ENCODE measurements around the gene MBOAT1. TPM values are rescaled to one million over a fixed set of nuclear protein-coding genes. Genes with fewer than 3 reads are reported as not detected.
"Not testable (repeated sequence)": the region's sequence is repeated elsewhere in the genome, so short reads cannot be mapped to it uniquely, and the experiment has no call there.

MBOAT1 gene, protein sequence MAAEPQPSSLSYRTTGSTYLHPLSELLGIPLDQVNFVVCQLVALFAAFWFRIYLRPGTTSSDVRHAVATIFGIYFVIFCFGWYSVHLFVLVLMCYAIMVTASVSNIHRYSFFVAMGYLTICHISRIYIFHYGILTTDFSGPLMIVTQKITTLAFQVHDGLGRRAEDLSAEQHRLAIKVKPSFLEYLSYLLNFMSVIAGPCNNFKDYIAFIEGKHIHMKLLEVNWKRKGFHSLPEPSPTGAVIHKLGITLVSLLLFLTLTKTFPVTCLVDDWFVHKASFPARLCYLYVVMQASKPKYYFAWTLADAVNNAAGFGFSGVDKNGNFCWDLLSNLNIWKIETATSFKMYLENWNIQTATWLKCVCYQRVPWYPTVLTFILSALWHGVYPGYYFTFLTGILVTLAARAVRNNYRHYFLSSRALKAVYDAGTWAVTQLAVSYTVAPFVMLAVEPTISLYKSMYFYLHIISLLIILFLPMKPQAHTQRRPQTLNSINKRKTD
- 10 to 100 TPM; 25.5 to 27.1 TPM for total RNA-seq

DNA sequence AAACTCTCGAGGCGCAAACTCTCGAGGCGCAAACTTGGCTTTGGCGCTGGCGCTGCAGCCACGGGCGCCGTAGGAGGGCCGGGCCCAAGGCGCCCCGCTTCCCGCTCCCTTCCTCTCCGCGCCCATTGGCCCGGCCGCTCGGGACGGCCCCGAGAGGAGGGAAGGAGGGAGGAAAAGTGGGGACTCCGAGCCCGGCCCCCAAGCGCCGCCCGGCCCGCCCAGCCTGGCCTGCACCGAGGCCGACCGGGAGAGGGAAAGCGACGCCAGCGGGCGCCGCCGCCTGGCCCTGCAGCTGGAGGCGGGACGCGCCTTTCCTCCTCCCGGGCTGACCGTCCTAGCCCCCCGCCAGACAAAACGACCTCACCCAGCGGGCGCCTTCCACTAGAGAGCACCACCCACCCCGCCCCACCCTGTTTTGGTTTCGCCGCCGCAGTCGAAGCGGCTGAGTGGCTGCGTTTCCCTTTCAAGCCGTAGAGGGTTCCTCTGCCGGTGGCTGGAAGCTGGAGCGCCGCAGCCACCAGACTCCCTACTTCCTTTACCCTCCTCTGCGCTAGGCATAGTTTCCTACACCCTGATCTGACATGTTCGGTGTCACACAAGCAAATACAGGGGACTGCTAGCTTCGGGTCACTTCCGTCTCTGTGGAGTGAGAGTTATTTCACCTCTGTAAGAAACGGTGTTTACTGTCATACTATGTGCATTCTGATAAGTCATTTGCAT is at the start of gene MBOAT1:
TSS of gene MBOAT1 (minus strand) at position 78 of the 720 bp plus-strand sequence. CDS start 235 bp downstream, outside the sequence.
- Mint-ChIP-seq H3K4me3 (peak within 1 kb of the TSS; percentile 93), H3K4me1 (peaks cover 47% of the 10 kb centered on the region), H3K36me3 (ENCODE audit: low read depth) (peaks cover 3% of the 10 kb centered on the region), H3K9me3 (no peaks in the 10 kb centered on the region), H3K27me3 (no peaks in the 10 kb centered on the region), H3K27ac (peak within 1 kb of the TSS; percentile 95)
- DNase-seq, result peak; percentile 79
- ChIA-PET POLR2A (interaction anchor here (0.7 to 4.2 kb wide), 15 partner anchors 10 to 323 kb away, joined by 3 to 42 read pairs (median 4); partner anchors contain the start of genes CDKAL1 and E2F3), CTCF (interaction anchor here (0.7 to 3.2 kb wide), 10 partner anchors 9 to 322 kb away, joined by 3 to 18 read pairs (median 4); partner anchors contain the start of gene CDKAL1)

DNA sequence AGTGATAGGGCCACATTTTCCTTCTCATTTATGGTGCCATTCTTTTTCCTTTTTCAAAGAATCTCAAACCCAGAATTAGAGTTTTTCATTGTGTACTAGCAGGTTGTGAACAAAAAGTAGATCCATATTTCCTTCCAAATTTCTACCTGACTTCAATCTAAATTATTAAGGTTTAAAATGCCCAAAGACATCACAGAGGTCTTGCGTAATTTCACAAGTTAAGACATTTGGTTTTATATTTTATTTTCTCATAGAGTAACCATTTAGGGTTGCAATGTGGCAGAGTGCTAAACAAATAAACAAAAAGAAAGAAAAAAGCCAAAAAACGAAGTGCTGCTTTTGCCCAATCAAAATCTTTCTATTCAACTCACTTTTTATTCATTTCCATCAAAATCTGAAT is 49.4 kb upstream of the MBOAT1 start:
- ChIA-PET POLR2A (no interaction called here), CTCF (interaction anchor here (1.3 to 1.7 kb wide), 2 partner anchors 12 to 266 kb away, joined by 3 to 4 read pairs; no protein-coding TSS in a partner anchor)
- Mint-ChIP-seq H3K4me3 (no peak overlapping the region), H3K4me1 (peaks cover 5% of the 10 kb centered on the region), H3K27me3 (peaks cover 11% of the 10 kb centered on the region), H3K36me3 (ENCODE audit: low read depth) (no peaks in the 10 kb centered on the region), H3K27ac (no peak overlapping the region), H3K9me3 (peaks cover 2% of the 10 kb centered on the region)
- DNase-seq, result no peak

DNA sequence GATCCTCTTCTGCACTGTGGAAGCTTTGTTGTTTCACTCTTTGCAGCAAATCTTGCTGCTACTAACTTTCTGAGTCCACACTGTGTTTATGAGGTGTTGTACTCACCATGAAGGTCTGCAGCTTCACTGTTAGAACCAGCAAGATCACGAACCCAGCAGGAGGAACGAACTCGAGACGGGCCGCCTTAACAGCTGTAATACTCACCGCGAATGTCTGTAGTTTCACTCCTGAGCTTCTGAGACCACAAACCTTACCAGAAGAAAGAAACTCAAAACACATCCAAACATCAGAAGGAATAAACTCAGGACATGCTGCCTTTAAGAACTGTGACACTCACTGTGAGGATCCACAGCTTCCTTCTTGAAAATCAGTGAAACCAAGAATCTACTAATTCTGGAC is 48.1 kb upstream of the MBOAT1 start:
- no peak for DNase-seq
- ChIA-PET CTCF (no interaction called here), POLR2A (no interaction called here)
- no peak overlapping the region for H3K27ac Mint-ChIP-seq
- H3K36me3 Mint-ChIP-seq (ENCODE audit: low read depth), result no peaks in the 10 kb centered on the region
- no peak overlapping the region for H3K4me3 Mint-ChIP-seq
- peaks cover 2% of the 10 kb centered on the region for H3K9me3 Mint-ChIP-seq
- H3K27me3 Mint-ChIP-seq, result peaks cover 11% of the 10 kb centered on the region
- H3K4me1 Mint-ChIP-seq, result peaks cover 3% of the 10 kb centered on the region

DNA sequence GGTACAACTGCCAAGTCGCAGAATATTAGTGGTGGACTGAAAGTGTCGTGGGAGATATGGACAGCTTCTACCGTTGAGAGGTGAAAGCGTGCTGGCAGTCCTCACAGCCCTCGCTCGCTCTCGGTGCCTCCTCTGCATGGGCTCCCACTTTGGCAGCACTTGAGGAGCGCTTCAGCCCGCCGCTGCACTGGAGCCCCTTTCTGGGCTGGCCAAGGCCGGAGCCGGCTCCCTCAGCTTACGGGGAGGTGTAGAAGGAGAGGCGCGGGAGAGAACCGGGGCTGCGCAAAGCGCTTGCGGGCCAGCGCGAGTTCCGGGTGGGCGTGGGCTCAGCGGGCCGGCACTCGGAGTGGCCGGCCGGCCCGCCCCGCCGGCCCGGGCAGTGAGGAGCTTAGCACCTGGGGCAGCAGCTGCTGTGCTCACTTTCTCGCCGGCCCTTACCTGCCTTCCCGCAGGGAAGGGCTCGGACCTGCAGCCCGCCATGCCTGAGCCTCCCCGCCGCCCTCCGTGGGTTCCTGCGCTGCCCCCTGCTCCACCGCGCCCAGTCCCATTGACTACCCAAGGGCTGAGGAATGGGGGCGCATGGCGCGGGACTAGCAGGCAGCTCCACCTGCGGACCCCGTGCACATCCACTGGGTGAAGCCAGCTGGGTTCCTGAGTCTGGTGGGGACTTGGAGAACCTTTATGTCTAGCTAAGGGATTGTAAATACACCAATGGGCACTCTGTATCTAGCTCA is 47.2 kb upstream of the MBOAT1 start:
- no peaks in the 10 kb centered on the region for H3K36me3 Mint-ChIP-seq (ENCODE audit: low read depth)
- ChIA-PET CTCF (no interaction called here), POLR2A (no interaction called here)
- DNase-seq, result no peak
- H3K27me3 Mint-ChIP-seq, result peaks cover 10% of the 10 kb centered on the region
- peaks cover 2% of the 10 kb centered on the region for H3K9me3 Mint-ChIP-seq
- H3K27ac Mint-ChIP-seq, result no peak overlapping the region
- H3K4me3 Mint-ChIP-seq, result no peak overlapping the region
- peaks cover 3% of the 10 kb centered on the region for H3K4me1 Mint-ChIP-seq

DNA sequence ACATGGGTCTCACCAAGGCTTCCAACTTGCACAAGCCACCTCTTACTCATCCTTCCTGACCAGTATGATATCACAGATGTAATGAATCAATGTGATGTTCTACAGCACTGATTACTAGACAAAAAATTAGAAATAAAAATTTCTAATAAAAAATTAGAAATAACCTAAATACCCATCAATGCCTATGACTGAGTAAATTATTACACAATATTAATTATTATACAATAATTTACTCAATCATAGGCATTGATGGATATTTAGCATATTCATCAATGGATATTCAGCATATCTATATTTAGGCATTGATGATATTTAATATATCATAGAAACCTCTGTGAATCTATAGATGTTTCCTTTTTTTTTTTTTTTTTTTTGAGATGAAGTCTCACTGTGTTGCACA is 43.2 kb upstream of the MBOAT1 start:
- Mint-ChIP-seq H3K27me3 (no peaks in the 10 kb centered on the region), H3K4me3 (no peak overlapping the region), H3K4me1 (peaks cover 2% of the 10 kb centered on the region), H3K9me3 (no peaks in the 10 kb centered on the region), H3K27ac (no peak overlapping the region), H3K36me3 (ENCODE audit: low read depth) (no peaks in the 10 kb centered on the region)
- ChIA-PET CTCF (no interaction called here), POLR2A (no interaction called here)
- no peak for DNase-seq

DNA sequence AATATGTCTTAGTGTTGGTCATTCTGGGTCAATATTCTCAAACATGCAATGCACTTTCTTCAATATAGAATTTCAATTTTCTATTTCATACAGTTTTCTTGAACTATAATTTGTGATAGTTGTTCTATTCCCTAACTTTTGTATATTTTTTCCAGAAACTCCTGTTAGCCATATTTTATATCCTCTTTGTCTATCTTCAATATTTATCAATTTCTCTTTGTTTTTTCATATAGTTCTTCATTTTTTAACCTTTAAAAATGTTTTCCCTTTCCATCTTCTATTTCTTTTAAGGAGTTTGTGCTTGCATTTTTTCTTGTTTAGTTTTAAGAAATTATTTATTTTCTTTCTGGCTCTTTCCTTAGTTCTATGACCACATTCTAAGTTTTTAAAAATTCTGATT is 42.0 kb upstream of the MBOAT1 start:
- no peaks in the 10 kb centered on the region for H3K9me3 Mint-ChIP-seq
- H3K36me3 Mint-ChIP-seq (ENCODE audit: low read depth), result no peaks in the 10 kb centered on the region
- no peaks in the 10 kb centered on the region for H3K4me1 Mint-ChIP-seq
- POLR2A ChIA-PET, result no interaction called here
- no peak for DNase-seq
- CTCF ChIA-PET, result no interaction called here
- H3K27me3 Mint-ChIP-seq, result no peaks in the 10 kb centered on the region
- no peak overlapping the region for H3K4me3 Mint-ChIP-seq
- no peak overlapping the region for H3K27ac Mint-ChIP-seq

DNA sequence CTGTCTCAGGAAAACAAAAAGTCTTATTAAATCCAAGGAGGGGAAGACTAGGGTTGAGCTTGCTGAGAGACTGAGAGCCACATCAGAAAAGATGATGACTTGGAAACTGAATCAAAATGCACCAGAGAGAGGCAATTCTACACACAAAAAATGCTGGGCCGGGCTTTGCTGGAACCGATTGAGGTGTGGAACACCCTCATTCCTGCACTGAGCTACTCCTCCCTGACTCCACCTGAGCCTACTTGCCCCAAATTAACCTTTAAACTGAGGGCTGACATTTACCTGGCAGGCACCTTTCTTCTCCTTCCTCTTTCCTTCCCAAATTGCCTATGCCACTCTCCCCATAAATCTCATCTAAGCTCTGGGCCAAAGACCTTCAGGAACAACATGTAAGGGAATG is 40.8 kb upstream of the MBOAT1 start:
- no peaks in the 10 kb centered on the region for H3K27me3 Mint-ChIP-seq
- CTCF ChIA-PET, result no interaction called here
- DNase-seq, result no peak
- H3K4me3 Mint-ChIP-seq, result no peak overlapping the region
- H3K27ac Mint-ChIP-seq, result no peak overlapping the region
- H3K4me1 Mint-ChIP-seq, result no peaks in the 10 kb centered on the region
- no peaks in the 10 kb centered on the region for H3K9me3 Mint-ChIP-seq
- POLR2A ChIA-PET, result no interaction called here
- no peaks in the 10 kb centered on the region for H3K36me3 Mint-ChIP-seq (ENCODE audit: low read depth)

DNA sequence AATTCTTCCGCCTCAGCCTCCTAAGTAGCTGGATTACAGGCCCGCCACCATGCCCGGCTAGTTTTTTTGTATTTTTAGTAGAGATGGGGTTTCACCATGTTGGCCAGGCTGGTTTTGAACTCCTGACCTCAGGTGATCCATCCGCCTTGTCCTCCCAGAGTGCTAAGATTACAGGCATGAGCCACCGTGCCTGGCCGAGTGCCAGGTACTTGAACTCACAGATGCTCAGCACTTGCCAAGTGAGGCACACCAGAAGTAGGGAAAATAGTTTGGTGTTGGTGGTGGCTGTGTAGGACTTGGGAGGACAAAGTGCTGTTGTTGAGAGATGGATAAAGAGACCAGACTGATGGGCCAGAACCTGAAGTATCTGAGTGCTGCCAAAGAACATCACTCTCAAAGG is 40.0 kb upstream of the MBOAT1 start:
- POLR2A ChIA-PET, result no interaction called here

DNA sequence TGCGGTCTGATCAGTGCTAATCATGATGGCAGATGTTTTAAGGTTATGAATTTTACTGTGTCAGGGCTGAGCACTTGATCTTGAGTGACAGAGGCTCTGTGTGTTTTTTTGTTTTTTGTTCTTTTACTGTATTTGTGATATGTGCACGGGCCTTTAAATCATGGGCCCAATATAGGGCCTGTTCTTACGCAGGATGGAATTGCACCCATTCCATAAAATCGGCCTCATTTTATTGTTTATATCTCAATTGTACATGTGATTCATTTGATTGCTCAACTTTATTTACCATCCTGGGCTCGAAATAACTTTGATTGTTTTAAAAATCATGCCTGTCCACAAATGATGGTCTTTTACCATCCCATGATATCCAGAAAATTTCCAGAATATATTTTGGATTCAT is 39.3 kb upstream of the MBOAT1 start:
- CTCF ChIA-PET, result no interaction called here
- no peaks in the 10 kb centered on the region for H3K4me1 Mint-ChIP-seq
- no peak overlapping the region for H3K4me3 Mint-ChIP-seq
- DNase-seq, result no peak
- no peaks in the 10 kb centered on the region for H3K27me3 Mint-ChIP-seq
- no peaks in the 10 kb centered on the region for H3K36me3 Mint-ChIP-seq (ENCODE audit: low read depth)
- H3K27ac Mint-ChIP-seq, result no peak overlapping the region
- no peaks in the 10 kb centered on the region for H3K9me3 Mint-ChIP-seq
- POLR2A ChIA-PET, result no interaction called here

More for the DNA sequence above, 40.0 kb upstream of the MBOAT1 start:
- DNase-seq, result no peak
- CTCF ChIA-PET, result no interaction called here
- Mint-ChIP-seq H3K27me3 (no peaks in the 10 kb centered on the region), H3K9me3 (no peaks in the 10 kb centered on the region), H3K4me1 (no peaks in the 10 kb centered on the region), H3K27ac (no peak overlapping the region), H3K4me3 (no peak overlapping the region), H3K36me3 (ENCODE audit: low read depth) (no peaks in the 10 kb centered on the region)

DNA sequence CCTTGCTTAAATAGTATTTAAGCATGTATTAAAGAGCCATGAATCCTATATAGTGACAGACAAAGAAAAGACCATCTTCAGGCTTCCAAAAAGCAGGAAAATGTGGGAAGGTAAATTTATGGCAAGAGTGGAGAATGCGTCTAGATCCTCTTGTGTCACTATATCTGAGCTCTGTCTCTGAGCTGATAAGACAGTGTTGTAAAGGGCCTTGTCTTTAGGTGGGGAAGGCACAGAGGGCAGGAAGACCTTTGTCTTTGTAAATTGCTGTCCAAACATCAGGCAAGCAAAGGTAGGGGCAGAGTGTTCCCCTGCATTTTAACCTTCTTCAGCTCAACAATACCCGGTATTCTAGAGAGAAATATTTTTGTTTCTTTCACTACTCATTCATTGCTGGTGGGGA is 33.9 kb upstream of the MBOAT1 start:
- Mint-ChIP-seq H3K4me1 (no peaks in the 10 kb centered on the region), H3K36me3 (ENCODE audit: low read depth) (no peaks in the 10 kb centered on the region), H3K27me3 (no peaks in the 10 kb centered on the region), H3K9me3 (no peaks in the 10 kb centered on the region), H3K27ac (no peak overlapping the region), H3K4me3 (no peak overlapping the region)
- DNase-seq, result no peak
- POLR2A ChIA-PET, result no interaction called here
- CTCF ChIA-PET, result no interaction called here

DNA sequence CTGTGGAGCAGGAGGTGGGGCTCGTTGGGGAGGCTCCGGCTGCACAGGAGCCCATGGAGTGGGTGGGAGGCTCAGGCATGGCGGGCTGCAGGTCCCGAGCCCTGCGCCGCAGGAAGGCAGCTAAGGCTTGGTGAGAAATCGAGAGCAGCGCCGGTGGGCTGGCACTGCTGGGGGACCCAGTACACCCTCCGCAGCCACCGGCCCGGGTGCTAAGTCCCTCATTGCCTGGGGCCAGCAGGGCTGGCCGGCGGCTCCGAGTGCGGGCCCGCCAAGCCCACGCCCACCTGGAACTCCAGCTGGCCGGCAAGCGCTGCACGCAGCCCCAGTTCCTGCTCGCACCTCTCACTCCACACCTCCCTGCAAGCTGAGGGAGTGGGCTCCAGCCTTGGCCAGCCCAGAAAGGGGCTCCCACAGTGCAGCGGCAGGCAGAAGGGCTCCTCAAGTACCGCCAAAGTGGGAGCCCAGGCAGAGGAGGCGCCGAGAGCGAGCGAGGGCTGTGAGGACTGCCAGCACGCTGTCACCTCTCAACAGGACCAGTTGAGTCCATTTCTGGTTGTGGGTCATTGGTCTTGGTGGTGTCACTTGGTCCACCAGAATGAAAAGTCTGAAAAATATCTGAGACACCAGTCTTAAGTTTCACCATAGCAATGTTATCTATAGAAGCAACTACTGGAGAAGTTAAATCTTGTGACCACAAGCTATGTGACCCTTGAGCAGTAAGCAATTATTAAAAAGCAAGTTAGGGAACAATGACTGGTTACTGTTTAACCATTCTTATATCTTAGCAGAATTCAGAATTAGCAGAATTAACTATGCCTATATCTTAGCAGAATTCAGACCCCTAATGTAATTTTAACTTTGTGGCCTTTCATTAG is 32.8 kb upstream of the MBOAT1 start:
- H3K9me3 Mint-ChIP-seq; H3K27ac Mint-ChIP-seq; H3K4me3 Mint-ChIP-seq; DNase-seq; POLR2A ChIA-PET; CTCF ChIA-PET; H3K36me3 Mint-ChIP-seq (ENCODE audit: low read depth); H3K27me3 Mint-ChIP-seq; H3K4me1 Mint-ChIP-seq: not testable (repeated sequence)

DNA sequence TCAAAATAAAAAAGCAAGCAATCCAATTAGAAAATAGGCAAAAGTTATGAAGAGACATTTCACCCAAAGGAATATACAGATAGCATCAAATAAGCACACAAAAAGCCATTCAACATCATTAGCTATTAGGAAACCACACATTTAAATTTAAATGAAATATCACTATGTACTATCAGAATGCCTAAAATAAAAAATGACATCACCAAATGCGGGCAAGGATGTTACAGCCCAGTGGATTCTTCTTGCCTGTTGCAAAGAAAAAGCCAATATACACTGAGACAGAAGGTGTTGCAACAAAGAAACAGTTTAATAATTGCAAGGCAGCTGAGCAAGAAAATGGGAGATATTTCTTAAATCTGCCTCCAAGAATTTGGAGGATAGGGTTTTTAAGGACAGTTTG is 31.0 kb upstream of the MBOAT1 start:
- H3K27ac Mint-ChIP-seq, result no peak overlapping the region
- no peaks in the 10 kb centered on the region for H3K27me3 Mint-ChIP-seq
- H3K36me3 Mint-ChIP-seq (ENCODE audit: low read depth), result no peaks in the 10 kb centered on the region
- no peaks in the 10 kb centered on the region for H3K9me3 Mint-ChIP-seq
- H3K4me1 Mint-ChIP-seq, result no peaks in the 10 kb centered on the region
- H3K4me3 Mint-ChIP-seq, result no peak overlapping the region
- DNase-seq, result no peak
- CTCF ChIA-PET, result no interaction called here
- POLR2A ChIA-PET, result no interaction called here
